GM10266 (cell line): ENCODE data around the gene LIMS4.
"Not testable (repeated sequence)": the region's sequence is repeated elsewhere in the genome, so short reads cannot be mapped to it uniquely, and the experiment has no call there.

Source experiments
- DNase-seq: peaks from one replicate; pipeline ENCODE4 v3.0.0; 2012; ENCODE audit errors: extremely low spot score

Gene LIMS4

DNA sequence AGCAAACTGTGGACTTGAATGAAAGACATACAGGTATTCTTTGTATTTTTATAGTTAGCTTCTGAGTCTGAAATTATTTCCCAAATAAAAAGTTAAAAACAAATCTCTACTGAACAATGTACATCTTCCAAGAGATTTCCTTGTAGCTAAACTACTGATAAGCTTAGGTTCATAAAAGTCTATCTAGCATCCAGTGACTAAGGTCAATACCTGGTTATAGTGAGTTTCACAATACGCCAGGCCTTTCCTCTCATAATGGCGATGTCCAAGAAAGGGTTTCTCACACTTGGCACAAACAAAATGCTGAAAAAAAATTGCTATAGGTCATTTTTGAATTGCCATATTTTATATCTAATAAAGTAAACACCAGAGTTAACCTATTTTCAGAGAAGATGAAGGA lies 21.7 kb downstream of the LIMS4 start:
- not testable (repeated sequence) for DNase-seq

GRCh38 chr2:110449127-110449947 lies 23.3 kb downstream of the LIMS4 start:
- DNase-seq: not testable (repeated sequence)

GRCh38 chr2:110446644-110447043 lies 26.0 kb downstream of the LIMS4 start:
- DNase-seq: not testable (repeated sequence)

DNA sequence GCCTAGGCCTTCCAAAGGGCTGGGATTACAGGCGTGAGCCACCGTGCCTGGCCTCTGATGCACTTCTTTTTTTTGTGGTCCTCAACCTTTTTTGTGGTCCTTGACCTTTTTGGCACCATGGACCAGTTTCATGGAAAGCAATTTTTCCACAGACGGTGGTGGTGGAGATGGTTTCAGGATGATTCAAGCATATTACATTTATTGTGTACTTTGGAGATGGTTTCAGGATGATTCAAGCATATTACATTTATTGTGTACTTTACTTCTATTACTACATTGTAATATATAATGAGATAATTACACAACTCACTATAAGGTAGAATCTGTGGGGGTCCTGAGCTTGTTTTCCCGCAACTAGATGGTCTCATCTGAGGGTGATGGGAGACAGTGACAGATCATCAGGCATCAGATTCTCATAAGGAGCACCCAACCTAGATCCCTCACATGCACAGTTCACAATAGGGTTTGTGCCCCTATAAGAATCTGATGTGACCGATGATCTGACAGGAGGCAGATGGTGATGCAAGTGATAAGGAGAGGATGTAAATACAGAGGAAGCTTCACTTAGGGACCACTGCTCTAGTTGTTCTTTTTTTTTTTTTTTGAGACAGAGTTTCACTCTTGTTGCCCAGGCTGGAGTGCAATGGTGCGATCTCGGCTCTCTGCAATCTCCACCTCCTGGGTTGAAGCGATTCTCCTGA lies 29.2 kb downstream of the LIMS4 start:
- DNase-seq: not testable (repeated sequence)

GRCh38 chr2:110441905-110442304 lies 30.7 kb downstream of the LIMS4 start:
- DNase-seq: not testable (repeated sequence)

DNA sequence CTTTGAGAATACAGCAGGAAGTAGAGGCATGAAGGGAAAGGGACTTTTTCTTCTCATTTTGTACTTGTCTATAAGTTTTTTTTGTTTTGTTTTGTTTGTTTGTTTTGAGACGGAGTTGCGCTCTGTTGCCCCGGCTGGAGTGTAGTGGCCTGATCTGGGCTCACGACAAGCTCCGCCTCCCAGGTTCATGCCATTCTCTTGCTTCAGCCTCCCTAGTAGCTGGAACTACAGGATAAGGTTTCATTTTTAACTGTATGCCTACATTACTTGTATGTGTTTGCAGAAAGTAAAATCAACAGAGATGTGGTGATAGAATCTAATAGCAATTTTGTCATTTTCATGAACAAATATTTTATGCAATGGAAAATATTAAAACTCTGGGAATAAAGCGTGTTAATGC lies 38.1 kb downstream of the LIMS4 start:
- DNase-seq: not testable (repeated sequence)

DNA sequence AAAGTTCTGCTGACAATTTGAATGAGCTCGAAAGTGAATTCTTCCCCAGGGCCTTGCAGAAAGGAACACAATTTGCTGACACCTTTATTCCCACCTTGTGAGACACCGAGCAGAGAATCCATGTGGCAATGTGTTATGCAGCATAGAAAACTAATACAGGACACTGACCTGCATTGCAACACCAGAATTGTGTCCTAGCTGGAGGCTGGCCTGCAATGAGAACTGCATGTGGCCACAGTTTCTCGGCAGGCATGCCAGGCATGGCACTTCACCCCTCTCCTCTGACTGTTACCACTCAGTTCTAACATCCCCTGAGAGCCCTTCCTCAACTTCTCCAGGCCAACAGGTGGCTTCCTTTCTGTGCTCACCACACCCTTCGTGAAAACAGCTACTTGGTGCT lies 46.9 kb downstream of the LIMS4 start:
- not testable (repeated sequence) for DNase-seq

DNA sequence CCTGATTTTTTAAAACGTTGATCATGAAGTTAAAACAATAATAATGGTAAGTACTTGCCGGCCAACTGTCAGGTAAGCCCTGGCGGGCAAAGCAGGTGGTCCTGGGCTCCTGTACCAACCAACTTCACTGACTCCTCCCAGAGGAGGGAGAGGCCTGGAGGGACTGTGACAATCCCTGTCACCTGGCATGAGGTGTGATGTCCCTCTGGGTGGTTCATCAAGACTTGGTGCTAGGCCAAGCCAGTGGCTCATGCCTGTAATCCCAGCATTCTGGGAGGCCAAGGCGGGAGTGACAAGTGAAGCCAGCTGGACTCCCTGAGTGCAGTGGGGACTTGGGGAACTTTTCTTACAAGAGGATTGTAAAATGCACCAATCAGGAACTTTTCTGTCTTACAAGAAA lies 48.2 kb downstream of the LIMS4 start:
- DNase-seq: not testable (repeated sequence)

DNA sequence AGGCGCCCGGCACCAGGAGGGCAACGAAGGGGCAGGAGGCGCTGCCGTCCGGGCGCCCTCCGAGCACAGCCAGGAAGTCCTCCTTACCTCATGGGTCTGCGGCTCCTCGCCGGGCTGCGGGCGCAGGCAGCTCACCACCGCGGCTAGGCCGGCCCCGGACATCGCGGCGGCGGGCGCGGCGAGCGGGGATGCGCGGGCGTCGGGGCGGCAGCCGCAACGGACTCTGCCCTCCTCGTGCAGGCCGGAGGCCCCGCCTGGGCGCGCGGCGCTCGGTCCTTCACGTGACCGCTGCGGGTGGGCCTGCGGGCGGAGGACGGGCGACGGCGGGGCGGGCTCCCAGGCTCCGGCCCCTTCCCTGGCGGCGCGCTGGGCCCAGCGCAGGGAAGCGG lies 49.0 kb downstream of the LIMS4 start:
- DNase-seq: not testable (repeated sequence)

DNA sequence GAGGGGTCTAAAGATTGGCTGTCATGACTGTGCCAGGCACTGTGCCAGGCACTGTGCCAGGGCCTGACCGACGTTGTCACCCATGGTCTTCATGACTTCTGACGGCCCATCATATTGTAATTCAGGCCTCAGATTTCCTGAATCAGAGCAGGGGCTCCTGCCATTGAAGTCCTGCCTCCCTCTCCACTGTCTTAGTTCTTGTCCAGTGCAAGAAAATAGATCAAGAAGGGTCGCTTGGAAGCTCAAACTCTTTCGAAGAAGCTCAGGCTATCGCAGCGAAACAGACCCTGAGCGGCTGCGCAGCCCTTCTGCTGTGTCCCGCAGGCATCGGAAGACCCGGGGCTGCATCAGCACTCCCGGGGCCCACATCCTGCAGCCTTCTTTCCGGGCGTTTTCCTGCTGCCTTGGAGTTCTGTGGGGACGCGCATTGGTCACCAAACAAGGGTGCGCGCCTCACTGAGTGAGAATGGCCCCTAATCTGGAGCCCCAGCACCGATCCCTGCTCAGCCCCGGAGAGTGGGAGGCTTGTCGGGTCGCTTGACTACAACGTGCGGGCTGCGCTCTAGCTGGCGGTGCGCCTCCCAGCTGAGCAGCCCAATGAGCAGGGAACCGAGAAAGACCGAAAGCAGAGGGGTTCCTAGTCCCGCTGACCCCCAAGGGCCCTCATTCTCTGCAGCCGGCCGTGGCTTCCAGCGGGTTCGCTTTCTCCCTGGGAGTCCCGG lies 49.6 kb downstream of the LIMS4 start:
- DNase-seq: not testable (repeated sequence)

DNA sequence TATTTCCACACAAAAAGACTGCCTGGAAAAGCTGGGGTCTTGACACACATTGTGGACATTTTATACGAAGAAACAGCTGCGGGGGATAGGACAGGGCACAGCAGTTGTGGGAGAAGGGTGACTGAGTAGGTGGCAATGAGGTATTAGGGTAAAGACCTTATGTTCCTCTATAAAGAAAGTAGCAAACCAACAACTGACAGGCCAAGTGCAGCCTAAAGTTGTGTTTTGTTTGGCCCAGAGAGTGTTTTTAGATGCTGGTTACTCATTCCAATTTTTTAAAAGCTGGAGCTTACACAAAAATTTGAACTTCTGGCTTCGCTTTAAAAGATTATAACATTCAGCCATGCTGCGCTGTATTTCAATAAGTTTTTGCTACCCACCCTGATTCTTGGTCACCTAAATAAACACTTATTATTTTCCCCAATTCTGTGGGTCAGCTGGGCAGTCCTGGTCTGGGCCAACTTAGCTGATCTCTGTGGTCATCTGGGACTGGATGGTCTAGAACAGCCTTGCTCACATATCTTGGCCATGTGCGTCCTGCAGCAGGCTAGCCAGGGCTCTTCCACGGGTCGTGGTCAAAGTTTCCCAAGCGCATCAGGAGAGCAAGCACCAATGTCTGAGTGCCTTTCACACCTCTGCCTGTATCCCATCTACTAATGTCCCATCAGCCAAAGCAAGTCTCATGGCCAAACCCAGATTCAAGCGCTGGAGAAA lies 51.8 kb downstream of the LIMS4 start:
- DNase-seq: not testable (repeated sequence)

DNA sequence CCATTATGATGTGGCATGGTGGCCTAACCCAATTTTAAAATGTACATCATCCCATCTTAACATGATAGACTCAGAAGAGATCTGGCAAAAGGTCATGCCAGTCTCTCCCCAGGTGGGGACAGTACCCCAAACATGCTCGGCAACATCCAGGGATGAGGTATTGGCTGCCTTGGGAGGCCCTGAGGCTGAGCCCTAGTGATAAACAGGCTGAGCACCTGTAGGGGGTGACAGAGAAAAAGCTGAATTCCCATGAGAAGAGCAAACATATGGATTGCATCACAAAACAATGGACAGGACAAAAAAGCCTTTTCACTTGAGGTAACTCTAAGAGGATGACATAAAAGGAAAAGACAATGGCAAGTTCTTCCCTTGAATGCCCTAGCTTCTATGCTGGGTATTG lies 65.5 kb downstream of the LIMS4 start:
- DNase-seq: not testable (repeated sequence)

GRCh38 chr2:110404988-110405387 lies 67.6 kb downstream of the LIMS4 start:
- DNase-seq: not testable (repeated sequence)

DNA sequence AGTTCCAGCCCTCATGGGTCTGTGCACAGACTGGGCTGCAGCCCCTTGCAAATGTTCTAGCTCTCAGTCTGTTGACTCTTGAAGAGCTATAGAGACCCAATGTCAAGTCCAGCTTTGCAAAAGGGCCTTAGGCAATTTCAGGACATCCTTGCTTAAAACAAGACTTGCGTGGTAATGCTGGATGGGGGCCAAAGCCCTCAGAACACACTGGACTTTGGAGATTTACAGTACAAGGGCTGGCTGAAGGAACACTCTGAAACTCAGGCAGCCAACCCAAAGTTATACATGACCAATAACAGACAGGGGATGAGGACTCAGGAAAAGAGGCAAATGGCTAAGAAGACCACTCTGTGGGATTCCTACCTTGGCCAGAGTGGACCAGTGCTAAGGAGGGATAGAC lies 68.4 kb downstream of the LIMS4 start:
- DNase-seq: not testable (repeated sequence)

DNA sequence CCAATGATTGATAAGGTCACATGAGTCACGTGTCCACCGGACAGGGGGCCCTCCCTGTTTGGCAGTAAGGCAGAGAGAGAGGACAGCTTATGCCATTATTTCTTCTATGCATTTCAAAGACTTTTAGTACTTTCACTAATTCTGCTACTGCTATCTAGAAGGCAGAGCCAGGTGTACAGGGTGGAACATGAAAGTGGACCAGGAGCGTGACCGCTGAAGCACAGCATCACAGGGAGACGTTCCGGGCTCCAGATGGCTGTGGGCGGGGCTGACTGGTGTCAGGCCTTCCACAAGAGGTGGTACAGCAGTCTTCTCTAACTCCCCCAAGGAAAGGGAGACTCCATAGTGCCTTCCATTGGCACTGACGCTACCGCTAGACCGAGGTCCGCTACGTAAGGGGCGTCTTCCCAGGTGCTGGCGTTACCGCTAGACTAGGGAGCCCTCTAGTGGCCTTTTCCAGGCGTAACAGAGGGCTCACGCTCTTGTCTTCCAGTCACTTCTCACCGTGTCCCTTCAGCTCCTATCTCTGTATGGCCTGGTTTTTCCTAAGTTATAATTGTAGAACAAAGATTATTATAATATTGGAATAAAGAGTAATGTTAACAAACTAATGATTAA lies 71.5 kb downstream of the LIMS4 start:
- DNase-seq: not testable (repeated sequence)

DNA sequence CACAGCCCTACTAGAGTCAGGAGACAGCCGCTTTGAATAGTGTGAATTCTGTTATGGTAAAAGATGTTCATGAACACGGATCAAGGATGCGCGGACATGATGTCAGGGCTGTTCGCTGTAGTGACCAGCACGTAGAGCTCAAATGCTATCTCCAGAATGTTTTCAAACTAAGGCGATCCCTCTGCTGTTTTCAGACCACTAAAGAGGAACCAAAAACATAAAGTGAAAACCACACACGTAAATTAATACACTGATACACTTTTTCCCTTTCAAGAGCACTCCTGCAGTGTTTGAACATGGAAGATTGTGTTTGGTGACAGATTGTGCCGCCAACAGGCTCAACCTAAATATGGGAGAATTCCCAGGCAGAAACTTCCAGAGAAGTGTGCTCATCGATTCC lies 73.2 kb downstream of the LIMS4 start:
- not testable (repeated sequence) for DNase-seq

DNA sequence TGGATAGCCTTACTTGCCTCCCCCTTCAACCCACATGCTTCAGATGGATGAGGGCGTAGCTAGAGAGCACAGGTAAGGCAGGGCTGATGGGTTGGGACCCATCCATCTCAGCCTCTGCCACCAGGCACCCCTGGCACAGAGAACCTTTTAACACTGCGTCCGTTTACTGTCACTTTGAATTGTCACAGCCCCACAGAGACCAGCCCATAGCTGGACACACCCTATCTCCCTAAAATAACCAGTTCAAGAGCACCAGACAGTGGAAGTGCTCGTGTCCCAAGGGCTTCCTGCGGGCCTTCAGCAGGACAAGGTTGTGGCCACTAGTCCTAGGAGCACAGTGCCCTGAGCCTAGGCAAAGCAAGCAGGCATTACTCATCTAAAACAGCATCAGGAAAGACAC lies 76.6 kb downstream of the LIMS4 start:
- not testable (repeated sequence) for DNase-seq
